IMR-90 (cell line): ENCODE measurements around the gene FEV. TPM values are rescaled to one million over a fixed set of nuclear protein-coding genes. Genes with fewer than 3 reads are reported as not detected.

ENCODE experiments used
- ATAC-seq: fragments of 200-7000 bp; cut with Tn5 transposase; 2 replicates; pipeline ENCODE4 v1.9.1; 2020; ENCODE audit warnings: low read depth, mild to moderate bottlenecking, moderate library complexity
- BruUV-seq: library from RNA; stranded (reverse); fragments of 400-500 nt; replicated peaks from 2 replicates; lab custom pipeline; 2021; lab: Mats Ljungman, UMichigan
- CTCF ChIA-PET: fragments of 300-600 bp; formaldehyde crosslinking; extraction: SDS; loops from one replicate; lab custom pipeline; 2021; ENCODE audit warnings: antibody characterized with exemption; lab: Yijun Ruan, JAX
- POLR2A ChIA-PET: fragments of 300-600 bp; sonication (Branson Sonifier 250); formaldehyde crosslinking; loops from one replicate; lab custom pipeline; 2022; ENCODE audit warnings: antibody characterized with exemption; ENCODE audit not compliant: unreplicated experiment; lab: Charles Lee
- DNase-seq: peaks from one replicate; pipeline ENCODE4 v3.0.0; 2013
- H2AFZ ChIP-seq: replicated peaks from 2 replicates; pipeline ENCODE3; 2013; ENCODE audit warnings: low read length, mild to moderate bottlenecking; ENCODE audit not compliant: poor library complexity
- H2AK5ac ChIP-seq: 2 replicates; pipeline ENCODE4 v1.6.1; 2013; ENCODE audit warnings: low read depth, low read length, inconsistent platforms
- H2AK9ac ChIP-seq: replicated peaks from 2 replicates; pipeline ENCODE3; 2013; ENCODE audit warnings: mild to moderate bottlenecking, low read depth, low read length, moderate library complexity; ENCODE audit not compliant: poor library complexity
- H2BK120ac ChIP-seq: 2 replicates; pipeline ENCODE4 v1.6.1; 2013; ENCODE audit warnings: low read depth, low read length, inconsistent platforms
- H2BK15ac ChIP-seq: 3 replicates; pipeline ENCODE4 v1.6.1; 2013; ENCODE audit warnings: low read depth, low read length, inconsistent platforms
- H2BK20ac ChIP-seq: 2 replicates; pipeline ENCODE4 v1.6.1; 2013; ENCODE audit warnings: low read depth, mild to moderate bottlenecking, inconsistent platforms, low read length, moderate library complexity
- H2BK5ac ChIP-seq: 2 replicates; pipeline ENCODE4 v1.6.1; 2013; ENCODE audit warnings: mild to moderate bottlenecking, low read depth, low read length, inconsistent platforms; ENCODE audit not compliant: poor library complexity, severe bottlenecking
- H3K14ac ChIP-seq: replicated peaks from 2 replicates; pipeline ENCODE4 v1.6.1; 2013; ENCODE audit warnings: low read depth, low read length, inconsistent platforms
- H3K18ac ChIP-seq: 2 replicates; pipeline ENCODE4 v1.6.1; 2013; ENCODE audit warnings: low read depth, low read length, control low read depth
- H3K23ac ChIP-seq: 2 replicates; pipeline ENCODE4 v1.6.1; 2013; ENCODE audit warnings: low read depth, low read length, inconsistent platforms
- H3K27ac ChIP-seq: 2 replicates; pipeline ENCODE4 v1.5.1; 2013; ENCODE audit warnings: mild to moderate bottlenecking, control low read depth, low read length; ENCODE audit not compliant: insufficient read depth
- H3K27me3 ChIP-seq: 2 replicates; pipeline ENCODE4 v1.6.1; 2013; ENCODE audit warnings: low read length; ENCODE audit not compliant: control insufficient read depth, insufficient read depth
- H3K36me3 ChIP-seq: 2 replicates; pipeline ENCODE4 v1.6.1; 2013; ENCODE audit warnings: low read length, mixed read lengths; ENCODE audit not compliant: control insufficient read depth, insufficient read depth
- H3K4ac ChIP-seq: 2 replicates; pipeline ENCODE4 v1.6.1; 2013; ENCODE audit warnings: low read depth, low read length, inconsistent platforms
- H3K4me1 ChIP-seq: 2 replicates; pipeline ENCODE4 v1.6.1; 2013; ENCODE audit warnings: low read length, mixed read lengths; ENCODE audit not compliant: control insufficient read depth, insufficient read depth
- H3K4me2 ChIP-seq: 2 replicates; pipeline ENCODE4 v1.6.1; 2013; ENCODE audit warnings: low read depth, mild to moderate bottlenecking, control low read depth, low read length, moderate library complexity
- H3K4me3 ChIP-seq: 2 replicates; pipeline ENCODE4 v1.5.1; 2013; ENCODE audit warnings: low read depth, mild to moderate bottlenecking, control low read depth, low read length, moderate library complexity; ENCODE audit not compliant: insufficient read depth
- H3K56ac ChIP-seq: 2 replicates; pipeline ENCODE4 v1.6.1; 2013; ENCODE audit warnings: low read length, inconsistent platforms; ENCODE audit not compliant: insufficient read depth; ENCODE audit errors: extremely low read depth
- H3K79me1 ChIP-seq, 2 experiments: 2 replicates each; pipeline ENCODE4 v1.6.1; 2013; ENCODE audit warnings: low read length in 2 of 2, inconsistent platforms in 1 of 2, low read depth in 1 of 2
- H3K9ac ChIP-seq: 2 replicates; pipeline ENCODE4 v1.6.1; 2013; ENCODE audit warnings: low read depth, low read length, control low read depth
- H3K9me1 ChIP-seq: 2 replicates; pipeline ENCODE4 v1.6.1; 2013; ENCODE audit warnings: low read length, inconsistent platforms; ENCODE audit not compliant: insufficient read depth
- H3K9me3 ChIP-seq: 2 replicates; pipeline ENCODE4 v1.6.1; 2013; ENCODE audit warnings: low read length; ENCODE audit not compliant: control insufficient read depth, insufficient read depth
- H4K20me1 ChIP-seq: 2 replicates; pipeline ENCODE4 v1.6.1; 2013; ENCODE audit warnings: low read length, inconsistent platforms; ENCODE audit not compliant: insufficient read depth
- H4K5ac ChIP-seq: 2 replicates; pipeline ENCODE4 v1.6.1; 2013; ENCODE audit warnings: mild to moderate bottlenecking, low read depth, low read length, control low read depth
- H4K8ac ChIP-seq, 2 experiments: 2 replicates each; pipeline ENCODE4 v1.6.1; 2013; ENCODE audit warnings: low read depth in 2 of 2, low read length in 2 of 2, control low read depth in 1 of 2, inconsistent platforms in 1 of 2
- H4K91ac ChIP-seq: 2 replicates; pipeline ENCODE4 v1.6.1; 2013; ENCODE audit warnings: low read depth, low read length, inconsistent platforms; ENCODE audit not compliant: insufficient read depth
- BHLHE40 ChIP-seq: fragments of 150-350 bp; IDR thresholded peaks from 2 replicates; pipeline ENCODE4 v1.6.1; 2016; ENCODE audit warnings: mild to moderate bottlenecking, low read depth, low read length
- CEBPB ChIP-seq: IDR thresholded peaks from 2 replicates; pipeline ENCODE4 v1.6.1; 2012; ENCODE audit warnings: low read depth, low read length, improper control_type of control experiment
- CHD1 ChIP-seq: IDR thresholded peaks from 2 replicates; pipeline ENCODE4 v1.6.1; 2012; ENCODE audit warnings: low read depth, low read length, improper control_type of control experiment
- FOS ChIP-seq: fragments of 150-350 bp; IDR thresholded peaks from 2 replicates; pipeline ENCODE4 v1.6.1; 2016; ENCODE audit warnings: low read depth, low read length
- MAFK ChIP-seq: IDR thresholded peaks from 2 replicates; pipeline ENCODE4 v1.6.1; 2012; ENCODE audit warnings: low read depth, low read length, improper control_type of control experiment
- RAD21 ChIP-seq: IDR thresholded peaks from 2 replicates; pipeline ENCODE4 v1.6.1; 2012; ENCODE audit warnings: low read length, improper control_type of control experiment
- WGBS, 2 experiments: methylation state at CpG; one replicate each; pipeline versions ENCODE4 v1.1.5 to v1.1.7; 2013; ENCODE audit warnings: missing lambda C conversion rate in 2 of 2; ENCODE audit not compliant: insufficient read length in 1 of 2; ENCODE audit errors: extremely low coverage in 2 of 2; 5-methylcytosine and 5-hydroxymethylcytosine counted together
- dilution Hi-C: fragments of 300-500 bp; cut with HindIII; formaldehyde crosslinking; loops from one replicate; pipeline ENCODE4 v1.14.3; 2018; ENCODE audit warnings: low sequenced_read_pairs; ENCODE audit not compliant: unreplicated experiment
- in situ Hi-C: fragments of 300-500 bp; cut with MboI; formaldehyde crosslinking; loops from 3 replicates; pipeline ENCODE4 v1.14.3; 2019; ENCODE audit warnings: low sequenced_read_pairs, inconsistent platforms, mixed read lengths
- intact Hi-C: fragments of 100-400 bp; cut with micrococcal nuclease; formaldehyde crosslinking; loops from 2 replicates; pipeline ENCODE4 v1.10.0; 2022
- polyA plus RNA-seq, 3 experiments: library from polyadenylated mRNA; depleted of rRNA; stranded (reverse); fragments of >200 nt; gene quantifications; 2 replicates each; pipeline ENCODE4 v1.2.3, GENCODE V29; 2012; ENCODE audit warnings: low replicate concordance in 1 of 3
- total RNA-seq: library from RNA; depleted of rRNA; stranded (reverse); fragments of >200 nt; gene quantifications from 2 replicates; pipeline ENCODE4 v1.2.3, GENCODE V29; 2012
- TF ChIP-seq, protein P1 (sequence below): conservative IDR thresholded peaks from 2 replicates; pipeline ENCODE4 v1.5.1; 2012; ENCODE audit warnings: mild to moderate bottlenecking, low read depth, low read length, improper control_type of control experiment

FEV gene
- total and polyA plus RNA-seq, 2 of the 4 experiments (the other 2 are of a cell fraction): not detected

DNA sequence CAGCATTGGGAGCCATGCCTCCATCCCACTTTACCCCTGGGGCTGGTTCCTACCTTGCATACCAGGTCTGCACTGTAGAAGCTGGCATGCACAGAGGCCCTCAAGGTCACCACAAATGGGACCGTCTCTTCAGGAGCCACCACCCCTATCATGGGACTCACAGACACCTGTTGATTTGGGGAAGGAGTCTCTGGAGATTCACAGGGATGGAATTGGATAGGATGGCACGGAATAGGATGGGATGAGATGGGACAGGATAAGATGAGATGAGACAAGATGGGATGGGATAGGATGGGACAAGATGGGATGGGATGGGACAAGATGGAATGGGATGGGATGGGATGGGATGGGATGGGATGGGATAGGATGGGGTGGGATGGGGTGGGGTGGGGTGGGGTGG, 24.3 kb upstream of the FEV start:
- dilution Hi-C loops: no loop called here
- no peak overlapping the region for H3K4ac ChIP-seq

More for the DNA sequence above, 24.3 kb upstream of the FEV start:
- ChIA-PET POLR2A (no interaction called here), CTCF (no interaction called here)
- intact Hi-C loops: no loop called here
- Histone ChIP-seq H3K4me1 (no peaks in the 10 kb centered on the region), H2BK120ac (no peak overlapping the region), H3K4me2 (no peak overlapping the region), H3K14ac (no peak overlapping the region), H4K20me1 (no peaks in the 10 kb centered on the region), H2AK5ac (no peak overlapping the region), H3K4me3 (no peak overlapping the region), H3K56ac (no peak overlapping the region), H2BK5ac (no peak overlapping the region), H4K8ac (no peak overlapping the region), H2AFZ (no peak overlapping the region), H3K18ac (no peak overlapping the region), H2AK9ac (no peak overlapping the region), H3K79me1 (no peaks in the 10 kb centered on the region), H4K5ac (no peak overlapping the region), H2BK15ac (no peak overlapping the region), H3K9me1 (no peaks in the 10 kb centered on the region), H3K9ac (no peak overlapping the region), H3K27ac (no peak overlapping the region), H4K91ac (no peak overlapping the region), H3K23ac (no peak overlapping the region), H3K27me3 (peaks cover 42% of the 10 kb centered on the region), H3K9me3 (no peaks in the 10 kb centered on the region), H2BK20ac (no peak overlapping the region), H3K36me3 (no peaks in the 10 kb centered on the region)
- in situ Hi-C loops: no loop called here
- ATAC-seq (no peak), DNase-seq (no peak)
- TF ChIP-seq FOS (no peak), RAD21 (no peak), MAFK (no peak), CEBPB (no peak), BHLHE40 (no peak), CHD1 (no peak)
- TF ChIP-seq, protein P1, sequence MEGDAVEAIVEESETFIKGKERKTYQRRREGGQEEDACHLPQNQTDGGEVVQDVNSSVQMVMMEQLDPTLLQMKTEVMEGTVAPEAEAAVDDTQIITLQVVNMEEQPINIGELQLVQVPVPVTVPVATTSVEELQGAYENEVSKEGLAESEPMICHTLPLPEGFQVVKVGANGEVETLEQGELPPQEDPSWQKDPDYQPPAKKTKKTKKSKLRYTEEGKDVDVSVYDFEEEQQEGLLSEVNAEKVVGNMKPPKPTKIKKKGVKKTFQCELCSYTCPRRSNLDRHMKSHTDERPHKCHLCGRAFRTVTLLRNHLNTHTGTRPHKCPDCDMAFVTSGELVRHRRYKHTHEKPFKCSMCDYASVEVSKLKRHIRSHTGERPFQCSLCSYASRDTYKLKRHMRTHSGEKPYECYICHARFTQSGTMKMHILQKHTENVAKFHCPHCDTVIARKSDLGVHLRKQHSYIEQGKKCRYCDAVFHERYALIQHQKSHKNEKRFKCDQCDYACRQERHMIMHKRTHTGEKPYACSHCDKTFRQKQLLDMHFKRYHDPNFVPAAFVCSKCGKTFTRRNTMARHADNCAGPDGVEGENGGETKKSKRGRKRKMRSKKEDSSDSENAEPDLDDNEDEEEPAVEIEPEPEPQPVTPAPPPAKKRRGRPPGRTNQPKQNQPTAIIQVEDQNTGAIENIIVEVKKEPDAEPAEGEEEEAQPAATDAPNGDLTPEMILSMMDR: no peak
- no CpG with 5 or more reads among the region's 2 CpGs for WGBS, 2 experiments
- no TSS peak for BruUV-seq
